Activated CD4-positive, alpha-beta T cell treated with anti-CD3 and anti-CD28 coated beads, Interleukin-2, amount 50 U/mL, for 48 hours (primary cell): ENCODE results near the gene IGHMBP2.

Experiments
- DNase-seq, 2 experiments: peaks; one replicate each; pipeline ENCODE4 v3.0.0-alpha.2; 2020

The IGHMBP2 gene

DNA sequence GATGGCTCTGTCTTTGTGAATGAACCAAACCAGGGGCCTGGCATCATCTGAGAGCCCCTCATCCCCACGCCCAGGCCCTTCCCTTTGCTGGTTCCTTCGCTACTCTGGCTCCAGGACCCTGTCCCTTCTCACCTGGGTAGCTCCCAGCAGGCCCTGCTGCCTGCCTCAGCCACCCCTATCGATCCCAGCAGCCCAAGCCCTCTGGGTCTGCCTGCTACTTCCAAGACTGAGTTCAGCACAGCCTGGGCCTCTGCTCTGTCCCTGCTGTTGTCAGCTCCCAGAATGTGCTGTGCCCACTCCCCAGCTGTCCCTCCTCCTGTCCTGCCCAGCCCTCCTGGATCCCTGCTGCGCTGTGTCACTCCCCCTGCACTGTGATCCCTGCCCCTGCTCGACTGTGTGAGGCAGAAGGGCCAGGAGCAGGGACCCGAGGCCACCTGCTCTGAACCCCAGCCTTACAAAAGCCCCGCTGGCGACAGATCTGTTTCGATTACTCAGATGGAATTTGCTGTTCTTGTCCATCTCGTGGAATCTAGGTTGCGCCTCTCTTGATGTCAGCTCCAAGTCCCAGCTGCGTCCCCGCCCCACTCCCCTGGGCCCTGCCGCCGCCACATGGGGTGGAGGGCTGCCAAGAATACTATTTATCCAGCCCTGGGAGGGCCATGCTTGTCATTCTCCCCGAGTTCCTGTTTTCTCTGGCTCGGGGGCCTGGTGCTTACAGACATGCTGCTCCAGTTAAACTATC, 13.0 kb upstream of the IGHMBP2 start:
- DNase-seq = no peak

DNA sequence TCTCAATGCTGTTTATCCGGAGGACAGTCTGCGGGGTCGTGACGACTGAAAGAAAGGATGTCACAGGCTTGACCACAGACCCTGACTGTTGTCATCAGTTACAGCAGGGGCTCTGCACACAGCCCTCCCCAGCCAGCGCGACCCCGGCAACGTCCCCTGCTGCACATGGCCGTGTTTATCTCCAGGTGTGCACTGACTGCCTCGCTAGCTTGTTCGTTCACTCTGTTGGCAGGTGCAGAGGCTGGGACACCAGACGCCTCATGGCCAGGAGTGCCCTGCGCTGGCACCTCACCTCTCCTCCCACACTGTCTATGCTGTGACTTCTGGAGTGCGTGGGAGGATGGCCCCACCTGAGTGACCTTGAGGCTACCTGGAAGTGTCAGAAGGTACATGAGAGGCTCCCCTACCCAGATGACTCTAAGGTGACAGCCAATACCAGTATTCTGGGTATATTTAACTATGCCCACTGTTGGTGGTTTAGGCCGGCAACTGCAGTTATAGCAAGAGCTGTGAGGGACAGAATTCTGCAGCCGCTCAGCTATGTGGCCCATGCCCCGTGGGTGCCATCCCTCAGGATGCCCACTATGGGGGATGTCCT, 12.2 kb upstream of the IGHMBP2 start:
- no peak for DNase-seq

DNA sequence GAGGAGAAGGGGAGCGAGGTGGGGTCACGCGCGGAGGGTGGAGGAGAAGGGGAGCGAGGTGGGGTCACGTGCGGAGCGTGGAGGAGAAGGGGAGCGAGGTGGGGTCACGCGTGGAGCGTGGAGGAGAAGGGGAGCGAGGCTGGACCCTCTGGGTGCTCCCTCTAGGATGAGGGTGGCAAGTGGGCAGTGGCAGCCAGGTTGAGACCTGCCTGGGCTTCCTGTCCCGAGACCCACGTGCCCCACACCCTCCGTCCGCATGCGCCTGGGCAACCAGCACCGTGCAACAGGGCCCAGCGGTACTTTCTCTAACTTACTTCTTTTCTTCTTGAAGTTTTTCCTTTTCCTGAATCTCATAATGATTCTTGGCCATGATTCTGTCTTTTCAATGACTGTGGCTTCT, 11.1 kb upstream of the IGHMBP2 start:
- DNase-seq = no peak

DNA sequence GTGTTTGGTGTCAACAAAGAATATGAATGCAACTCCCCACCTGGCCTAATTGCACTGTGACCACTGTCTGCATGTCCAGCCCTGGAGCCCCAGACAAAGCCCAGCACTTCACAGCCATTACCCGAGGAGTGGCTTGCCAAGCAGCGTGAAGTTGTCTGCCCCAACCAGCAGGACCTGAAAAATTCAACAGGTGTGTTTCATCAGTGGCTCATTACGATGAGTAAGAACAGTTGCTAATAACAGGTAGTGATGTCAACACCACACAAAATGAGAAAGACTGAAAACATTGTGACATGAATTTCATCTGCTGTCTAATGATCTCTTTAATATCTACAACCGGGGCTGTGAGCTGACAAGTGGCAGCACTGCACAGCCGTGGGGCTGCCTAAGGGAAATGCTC, 10.4 kb upstream of the IGHMBP2 start:
- no peak for DNase-seq

DNA sequence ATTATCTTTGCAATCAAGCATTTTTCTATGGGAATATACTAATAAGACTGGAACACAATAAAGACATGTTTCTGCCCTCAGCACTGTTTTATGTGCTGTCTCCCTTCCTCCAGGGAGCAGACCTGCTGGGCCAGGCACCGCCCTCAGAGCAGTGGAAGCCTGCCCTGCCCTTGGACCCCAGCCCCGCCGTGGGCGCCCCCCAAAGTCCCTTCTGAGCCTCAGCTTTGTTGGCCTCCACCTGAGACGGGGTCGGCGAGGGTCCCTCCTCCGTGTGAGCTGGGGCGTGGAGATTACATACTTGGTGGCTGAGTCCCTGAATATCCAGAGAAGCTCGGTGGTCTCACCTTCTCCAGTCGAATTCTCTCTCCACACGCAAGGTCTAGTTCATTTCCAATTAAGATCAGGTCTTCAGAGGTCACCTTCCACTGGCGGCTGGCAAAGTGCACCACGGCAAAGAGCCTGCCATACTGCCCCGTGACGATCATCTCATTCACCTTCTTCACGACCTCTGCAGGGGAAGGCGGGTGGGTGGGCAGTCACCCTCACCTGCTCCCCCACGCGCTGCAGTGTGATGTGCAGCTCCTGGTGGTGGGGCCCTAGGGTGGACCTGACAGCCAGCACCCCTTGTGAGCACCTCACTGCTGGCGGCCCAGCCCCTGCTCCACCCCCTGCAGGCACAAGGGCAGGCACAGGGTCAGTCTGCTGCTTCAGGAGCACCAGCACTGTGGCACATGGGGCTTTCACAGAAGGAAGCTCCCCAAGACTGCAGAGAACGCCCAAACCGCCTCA, 7.3 kb upstream of the IGHMBP2 start:
- no peak for DNase-seq

DNA sequence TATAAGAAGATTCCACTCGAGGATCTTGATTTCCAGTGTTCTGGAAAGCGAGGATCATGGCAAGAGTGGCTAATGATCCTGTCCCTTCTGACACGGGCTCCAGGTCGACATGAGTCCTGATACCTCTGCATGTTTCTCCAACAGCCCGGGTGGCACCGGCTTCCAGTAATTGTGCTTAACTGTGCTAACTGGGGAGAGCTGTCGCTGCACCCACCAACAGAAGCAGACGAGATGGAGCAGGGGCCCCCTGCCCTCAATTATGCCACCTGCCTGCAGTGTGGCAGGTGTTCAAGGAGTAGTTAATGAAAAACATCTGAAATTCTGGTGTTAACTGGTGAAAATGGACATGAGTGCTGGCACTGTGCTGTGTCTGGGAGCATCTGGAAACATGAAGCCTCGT, 6.2 kb upstream of the IGHMBP2 start:
- DNase-seq = no peak

DNA sequence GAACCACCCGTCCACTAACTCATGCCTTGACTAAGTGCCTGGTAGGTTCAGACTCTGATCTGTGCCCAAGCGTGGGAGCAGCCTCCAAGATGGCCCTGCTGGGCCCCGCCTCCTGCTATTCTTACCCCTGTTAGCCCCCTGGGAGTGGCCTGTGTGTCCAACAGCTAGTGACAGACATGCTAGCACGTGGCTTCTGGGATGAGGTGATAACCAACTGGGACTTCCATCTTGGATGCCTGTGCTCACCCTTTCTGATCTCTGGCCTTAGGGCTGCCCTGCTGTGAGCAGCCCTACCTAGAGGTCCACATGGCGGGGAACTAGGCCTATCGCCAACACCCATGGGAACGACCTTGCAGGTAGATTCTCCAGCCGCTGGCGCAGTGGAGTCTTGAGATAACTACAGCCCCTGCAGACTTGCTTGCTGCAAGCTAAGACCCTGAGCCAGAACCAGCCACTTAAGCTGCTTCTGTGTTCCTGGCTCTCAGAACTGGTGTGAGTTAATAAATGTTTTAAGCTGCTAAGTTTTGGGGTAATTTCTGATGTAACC, 2.8 kb upstream of the IGHMBP2 start:
- no peak for DNase-seq

DNA sequence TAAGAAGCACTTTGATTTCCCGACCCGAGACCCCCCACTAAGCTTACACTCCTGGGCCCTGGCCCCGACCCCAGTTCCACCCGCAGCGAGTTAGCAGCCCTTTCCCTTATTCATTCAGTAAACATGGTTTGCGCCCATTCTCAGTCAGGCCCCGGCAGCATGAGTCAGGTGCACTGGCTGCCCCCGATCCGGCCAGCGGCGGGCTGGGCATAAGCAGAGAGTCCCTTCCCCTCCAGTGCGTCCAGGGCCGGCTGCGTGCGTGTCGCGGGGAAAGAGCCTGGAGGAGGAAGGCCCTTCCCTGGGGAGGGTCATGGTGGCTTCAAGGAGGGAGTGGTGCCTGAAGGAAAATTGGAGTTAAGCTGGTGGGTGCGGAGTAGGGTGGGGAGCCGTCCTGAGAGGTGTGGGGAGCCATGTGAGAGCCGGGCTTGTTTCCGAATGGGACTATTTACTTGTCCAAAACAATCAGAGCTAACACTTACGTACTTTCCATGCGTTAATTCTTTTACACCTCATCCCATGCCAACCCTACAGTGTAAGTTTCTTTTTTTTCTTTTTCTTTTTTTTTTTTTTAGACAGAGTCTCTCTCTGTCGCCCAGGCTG, 657 bp downstream of the IGHMBP2 start:
- peak; percentile 33 to 45 for DNase-seq

DNA sequence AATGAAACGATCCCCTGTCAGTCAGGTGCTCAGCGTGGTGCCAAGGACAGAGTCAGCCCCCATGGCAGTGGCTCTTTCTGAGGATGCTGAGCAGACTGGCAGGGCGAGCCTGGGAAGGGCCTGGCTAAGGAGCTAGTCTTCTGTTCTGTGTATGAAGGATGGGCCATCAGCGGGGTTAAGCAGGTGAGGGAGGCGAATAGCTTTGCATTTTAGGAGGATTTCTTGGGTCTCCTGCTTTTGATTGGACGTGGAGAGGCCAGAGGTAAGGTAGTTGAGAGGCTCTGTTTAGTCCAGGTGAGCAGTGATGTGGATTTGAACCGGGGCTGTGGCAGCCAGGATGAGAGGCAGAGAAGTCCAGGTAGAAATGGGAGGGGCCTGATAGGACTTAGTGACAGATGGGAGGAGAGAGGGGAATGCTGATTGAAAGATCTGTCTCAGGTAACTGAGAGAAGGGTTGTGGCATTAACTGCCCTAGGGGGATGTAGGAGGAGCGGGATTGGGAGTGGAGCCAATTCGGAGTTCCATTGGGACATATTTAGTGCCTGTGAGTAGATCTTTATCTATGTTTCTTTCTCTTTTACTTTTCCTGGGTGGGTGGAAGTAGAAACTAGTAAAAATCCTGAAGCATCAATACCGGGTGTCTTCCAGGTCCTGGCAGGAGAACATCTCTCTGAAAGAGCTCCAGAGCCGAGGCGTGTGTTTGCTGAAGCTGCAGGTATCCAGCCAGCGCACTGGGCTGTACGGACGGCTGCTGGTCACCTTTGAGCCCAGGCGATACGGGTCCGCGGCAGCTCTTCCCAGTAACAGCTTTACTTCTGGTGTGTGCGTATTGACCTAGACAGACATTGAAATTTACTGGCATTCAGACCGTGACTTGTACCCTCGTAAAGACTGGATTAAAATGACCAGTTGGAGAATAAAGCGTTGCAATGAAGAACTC, 2.0 kb downstream of the IGHMBP2 start:
- DNase-seq = no peak

DNA sequence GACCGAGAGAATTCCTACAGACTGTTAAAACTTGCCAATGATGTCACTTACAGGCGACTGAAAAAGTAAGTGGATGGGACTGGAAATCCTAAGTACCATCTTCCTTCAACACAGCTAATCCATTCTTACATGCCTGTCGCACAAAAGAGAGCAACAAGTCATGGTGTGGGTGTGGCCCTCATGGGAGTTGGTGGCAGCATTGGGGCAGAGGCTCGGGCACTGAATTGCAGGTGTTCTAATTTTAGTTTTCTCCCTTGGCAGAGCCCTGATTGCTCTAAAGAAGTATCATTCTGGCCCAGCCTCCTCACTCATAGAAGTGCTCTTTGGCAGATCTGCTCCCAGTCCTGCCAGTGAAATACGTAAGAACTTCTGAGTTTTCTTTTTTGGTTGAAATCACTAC, 4.6 kb downstream of the IGHMBP2 start:
- no peak for DNase-seq

DNA sequence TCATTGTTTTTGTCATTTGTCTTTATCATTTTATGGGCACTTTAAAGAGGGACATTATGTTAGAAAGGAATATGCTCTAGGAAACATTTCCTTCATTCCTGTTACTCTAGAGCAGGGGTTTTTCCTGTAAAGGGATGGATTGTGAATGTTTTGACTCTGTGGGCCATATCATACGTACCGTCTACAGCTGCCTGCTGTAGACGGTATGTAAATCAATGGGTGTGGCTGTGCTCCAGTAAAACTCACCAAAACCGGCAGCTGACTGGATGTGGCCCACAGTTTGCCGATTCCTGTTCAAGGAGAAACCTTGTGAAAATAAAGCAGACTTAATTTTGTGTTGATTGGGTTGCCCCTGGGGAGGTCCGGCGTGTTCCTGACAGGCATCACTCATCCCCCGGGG, 7.3 kb downstream of the IGHMBP2 start:
- no peak for DNase-seq

DNA sequence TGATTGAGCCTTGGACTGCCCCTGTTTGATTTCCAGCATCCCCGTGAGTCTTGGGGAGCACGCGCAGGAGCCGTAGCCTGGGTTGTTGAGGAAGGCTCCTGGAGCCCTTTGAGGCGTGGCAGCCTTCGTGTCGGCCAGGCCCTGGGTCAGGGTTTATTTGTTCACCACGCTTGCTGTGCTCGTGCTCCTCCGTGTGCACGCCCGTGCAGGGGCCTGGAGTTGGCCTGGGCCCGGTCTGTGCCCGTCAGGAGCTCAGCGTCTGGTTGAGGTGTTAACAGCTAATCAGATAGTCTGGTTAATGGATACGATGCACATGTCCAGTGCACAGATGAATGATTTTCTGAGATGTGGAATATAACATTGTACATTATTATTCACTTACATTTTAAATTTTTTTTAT, 8.0 kb downstream of the IGHMBP2 start:
- DNase-seq = no peak

DNA sequence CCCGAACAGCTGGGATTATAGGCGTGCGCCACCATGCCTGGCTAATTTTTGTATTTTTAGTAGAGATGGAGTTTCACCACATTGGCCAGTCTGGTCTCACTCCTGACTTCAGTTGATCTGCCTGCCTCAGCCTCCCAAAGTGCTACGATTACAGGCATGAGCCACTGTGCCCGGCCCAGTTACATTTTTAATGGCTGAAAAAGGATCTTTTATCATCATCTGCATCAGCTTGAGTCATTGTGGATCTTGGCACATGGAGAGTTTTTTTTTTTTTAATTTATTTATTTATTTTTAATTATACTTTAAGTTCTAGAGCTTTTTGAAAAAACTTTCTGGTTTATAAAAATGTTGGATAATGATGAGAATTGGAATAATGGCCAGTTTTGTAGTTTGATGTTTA, 8.6 kb downstream of the IGHMBP2 start:
- DNase-seq = no peak

DNA sequence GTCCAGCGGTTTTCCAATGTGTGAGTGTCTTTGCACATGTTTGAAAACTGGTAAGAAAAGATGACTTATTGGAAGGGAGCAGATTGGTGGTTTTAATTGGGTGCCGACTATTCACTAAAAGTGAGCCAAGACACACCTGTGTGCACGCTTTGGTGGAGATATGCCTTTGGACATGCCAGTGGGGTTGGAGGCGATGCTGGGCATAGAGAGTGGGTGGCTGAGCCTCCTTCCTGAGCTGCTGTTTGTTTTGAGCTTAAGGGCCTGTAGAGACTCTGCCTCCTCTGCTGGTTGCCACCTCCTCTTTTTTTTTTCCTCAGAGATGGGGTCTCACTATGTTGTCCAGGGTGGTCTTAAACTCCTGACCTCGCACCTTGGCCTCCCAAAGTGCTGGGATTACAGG, 9.5 kb downstream of the IGHMBP2 start:
- DNase-seq = no peak

DNA sequence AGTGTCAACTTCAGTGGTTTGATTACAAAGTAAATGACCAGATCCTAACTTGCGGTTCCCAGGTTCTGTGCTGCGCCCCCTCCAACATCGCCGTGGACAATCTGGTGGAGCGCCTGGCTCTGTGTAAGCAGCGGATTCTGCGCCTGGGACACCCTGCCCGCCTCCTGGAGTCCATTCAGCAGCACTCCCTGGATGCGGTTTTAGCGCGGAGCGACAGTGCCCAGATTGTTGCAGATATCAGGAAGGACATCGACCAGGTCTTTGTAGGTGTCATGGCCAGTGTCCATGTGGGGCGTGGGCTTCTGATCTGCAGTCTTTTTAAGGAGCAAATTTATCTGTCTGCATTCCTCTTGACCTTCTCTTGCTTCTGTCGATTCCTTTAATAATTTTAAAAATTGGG, 11.1 kb downstream of the IGHMBP2 start:
- DNase-seq = no peak

DNA sequence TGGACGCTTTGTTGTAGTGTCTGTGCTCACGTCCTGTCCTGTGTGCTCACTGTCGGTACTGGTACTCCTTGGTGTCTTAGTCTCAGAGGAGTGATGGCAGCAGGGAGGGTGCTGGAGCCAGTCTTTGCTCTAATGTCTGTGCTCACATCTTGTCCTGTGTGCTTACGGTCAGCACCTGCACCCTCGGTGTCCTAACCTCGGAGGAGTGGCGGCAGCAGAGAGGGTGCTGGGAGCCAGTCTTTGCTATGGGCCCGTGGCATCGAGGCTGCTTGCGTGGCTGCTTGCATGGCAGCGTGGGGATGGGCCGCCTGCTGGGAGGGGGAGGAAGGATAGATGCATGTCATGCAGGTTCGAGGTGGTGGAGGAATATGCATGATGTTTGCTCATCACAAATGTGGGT, 12.7 kb downstream of the IGHMBP2 start:
- DNase-seq = no peak

DNA sequence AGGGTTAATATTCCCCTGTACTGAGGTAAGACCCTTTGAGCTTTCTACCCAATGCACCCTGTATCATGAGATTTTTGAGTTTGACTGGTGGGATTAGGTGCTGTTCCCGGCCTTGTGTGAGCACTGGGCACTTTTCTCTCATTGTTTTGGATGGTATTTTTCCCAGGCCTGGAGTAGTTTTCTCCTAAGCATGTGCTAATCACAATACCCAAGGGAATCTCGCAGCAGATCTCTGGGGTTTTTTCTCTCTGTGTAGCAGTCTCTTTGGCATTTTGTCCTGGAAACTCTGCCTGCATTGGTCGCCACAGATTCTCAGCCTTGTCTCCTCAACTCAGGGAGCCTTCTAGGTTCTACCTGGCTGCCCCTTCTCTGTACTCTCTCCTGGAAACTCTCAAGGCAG, 19.9 kb downstream of the IGHMBP2 start:
- no peak for DNase-seq

DNA sequence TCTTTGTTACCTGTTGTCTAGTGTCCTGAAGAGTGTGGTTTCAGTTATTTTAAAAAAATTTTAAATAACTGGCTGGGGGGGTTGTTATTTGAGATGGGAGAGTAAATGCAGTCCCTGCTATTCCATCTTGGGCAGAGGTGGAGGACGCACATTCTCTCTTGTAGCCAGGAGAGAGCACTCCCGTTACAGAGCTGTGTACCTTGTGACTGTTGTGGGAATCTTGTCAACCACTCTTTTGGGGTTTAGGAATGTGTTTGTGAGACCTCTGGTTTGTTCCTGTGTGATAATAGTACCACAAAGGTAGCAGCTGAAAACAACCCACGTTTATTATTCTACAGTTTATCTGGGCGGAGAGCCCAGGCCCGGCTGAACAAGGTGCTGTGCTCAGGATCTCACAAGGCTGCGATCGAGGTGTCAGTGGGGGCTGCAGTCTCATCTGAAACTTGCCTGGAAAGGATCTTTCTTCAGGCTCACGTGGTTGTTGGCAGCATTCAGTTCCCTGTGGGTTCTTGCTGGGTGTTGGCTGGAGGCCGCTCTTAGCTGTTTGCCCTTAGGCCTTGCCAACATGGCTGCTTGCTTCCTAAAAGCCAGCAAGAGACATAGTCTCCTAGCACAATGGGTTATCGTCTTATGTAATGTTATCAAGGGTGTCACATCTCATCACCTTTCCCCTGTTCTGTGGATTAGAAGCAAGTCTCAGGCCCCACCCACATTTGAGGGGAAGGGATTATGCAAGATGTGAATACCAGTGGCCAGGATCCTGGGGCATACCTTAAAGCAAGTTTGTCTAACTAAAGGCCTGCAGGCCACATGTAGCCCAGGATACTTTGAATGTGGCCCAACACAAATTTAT, 20.6 kb downstream of the IGHMBP2 start:
- DNase-seq = no peak

DNA sequence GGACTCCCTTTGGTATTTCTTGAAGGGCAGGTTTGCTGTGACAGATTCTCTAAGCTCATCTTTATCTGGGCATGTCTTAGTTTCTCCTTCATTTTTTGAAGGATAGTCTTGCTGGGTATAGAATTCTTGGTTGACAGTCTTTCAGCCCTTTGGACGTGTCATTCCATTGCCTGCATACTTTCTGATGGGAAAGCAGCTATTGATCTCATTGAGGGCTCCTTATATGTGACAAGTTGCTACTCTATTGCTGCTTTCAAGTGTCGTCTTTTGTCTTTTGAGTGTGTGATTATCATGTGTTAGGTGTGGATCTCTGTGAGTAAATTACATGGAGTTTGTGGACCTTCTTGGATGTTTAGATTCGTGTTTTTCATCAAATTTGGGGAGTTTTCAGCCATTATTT, 21.9 kb downstream of the IGHMBP2 start:
- DNase-seq = no peak

DNA sequence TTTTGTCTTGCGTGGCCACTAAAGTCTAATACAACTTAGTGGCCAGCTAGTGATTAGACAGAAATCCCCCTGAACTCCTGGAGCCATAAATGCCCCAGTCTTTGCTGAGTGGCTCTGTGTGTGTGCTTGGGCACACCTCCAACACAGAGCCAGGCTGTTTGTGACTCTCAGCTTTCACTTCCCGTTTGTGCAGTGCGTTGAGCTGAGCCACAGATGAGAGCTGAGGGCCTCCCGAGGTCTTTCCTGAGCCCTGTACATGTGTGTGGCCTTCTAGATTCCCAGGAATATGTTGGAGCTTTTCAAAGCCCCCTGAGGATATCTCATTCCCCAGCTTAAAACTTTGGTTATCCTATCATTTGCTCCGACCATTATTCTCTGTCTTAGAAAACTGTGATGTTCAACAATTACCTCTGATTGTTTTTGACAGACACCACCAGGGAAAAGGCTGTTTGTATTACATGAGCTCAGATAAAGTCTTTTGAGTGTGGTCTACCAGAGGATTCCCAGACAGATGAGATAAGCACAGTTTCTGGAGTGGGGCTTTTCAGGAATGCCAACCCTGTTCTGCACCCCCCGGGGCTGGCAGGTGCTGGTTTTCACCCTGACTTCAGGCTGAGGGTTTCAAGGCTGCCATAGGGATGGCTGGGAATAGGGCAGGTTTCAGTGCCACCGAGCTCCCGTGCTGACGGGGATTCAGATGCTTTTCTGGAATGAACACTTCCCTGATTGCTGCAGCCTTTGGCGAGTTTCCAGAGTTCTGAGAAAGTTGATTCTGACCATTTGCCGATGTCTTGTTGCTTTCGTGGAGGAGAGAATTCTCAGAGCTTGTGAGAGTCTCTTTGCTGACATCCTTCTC, 23.8 kb downstream of the IGHMBP2 start:
- DNase-seq = no peak
